GM18499 (cell line): ENCODE data around the gene SNRNP70.

Experiments
- ATAC-seq: cut with Tn5 transposase; IDR thresholded peaks from one replicate; pipeline ENCODE4 v1.9.1; 2021; ENCODE audit warnings: moderate number of reproducible peaks; ENCODE audit not compliant: insufficient read depth, unreplicated experiment

Gene SNRNP70

GRCh38 chr19:49097453-49098288, 12.4 kb downstream of the SNRNP70 start:
- no peak for ATAC-seq

- no peak for ATAC-seq
These were observed 13.5 kb downstream of the SNRNP70 start for GRCh38 chr19:49098795-49099194.

- no peak for ATAC-seq
These were observed 15.9 kb downstream of the SNRNP70 start for GRCh38 chr19:49101160-49101559.

- ATAC-seq = no peak
These were observed 17.1 kb downstream of the SNRNP70 start for GRCh38 chr19:49102303-49102702.

GRCh38 chr19:49103331-49104085, 18.3 kb downstream of the SNRNP70 start:
- ATAC-seq = no peak

GRCh38 chr19:49104229-49104864, 19.1 kb downstream of the SNRNP70 start:
- no peak for ATAC-seq

GRCh38 chr19:49106648-49107135, 21.4 kb downstream of the SNRNP70 start:
- no peak for ATAC-seq

GRCh38 chr19:49107625-49108459, 22.6 kb downstream of the SNRNP70 start:
- no peak for ATAC-seq

DNA sequence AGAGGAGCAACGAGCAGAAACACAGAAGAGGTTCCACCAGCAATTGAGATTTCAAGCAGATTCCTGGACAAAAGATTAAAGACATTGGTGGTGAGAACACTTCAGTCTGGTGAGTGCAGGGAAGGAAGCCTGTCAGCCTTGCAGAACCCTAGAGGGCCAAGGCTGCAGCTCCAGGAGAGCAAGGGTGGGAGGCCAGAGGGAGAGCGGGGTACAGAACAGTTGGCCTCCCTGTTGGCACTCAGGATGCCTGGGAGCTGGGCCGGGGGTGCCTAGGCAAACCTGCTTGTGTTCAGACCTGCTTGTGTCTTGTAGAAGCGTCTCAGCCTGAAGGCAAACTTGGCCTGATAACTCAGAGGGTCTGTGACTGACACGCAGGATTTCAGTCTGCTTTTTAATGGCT, 23.8 kb downstream of the SNRNP70 start:
- ATAC-seq = no peak

GRCh38 chr19:49109569-49110233, 24.4 kb downstream of the SNRNP70 start:
- ATAC-seq = no peak

DNA sequence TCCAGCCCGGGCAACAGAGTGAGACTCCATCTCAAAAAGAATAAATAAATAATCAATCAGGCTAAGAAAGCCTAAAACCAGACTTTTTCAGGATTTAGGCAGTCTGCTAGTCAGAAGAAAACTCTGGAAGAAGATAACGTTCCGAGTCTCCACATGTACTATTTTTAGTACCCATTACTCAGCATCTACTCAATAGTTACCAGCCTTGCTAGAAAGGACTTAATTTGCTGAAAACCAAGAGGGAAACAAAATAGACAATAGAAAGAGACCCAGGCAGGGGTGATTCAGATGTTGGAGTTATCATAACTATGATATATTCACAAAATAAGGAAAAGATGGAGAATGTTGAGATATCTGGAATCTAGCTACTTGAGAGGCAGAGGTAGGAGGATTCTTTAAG, 25.3 kb downstream of the SNRNP70 start:
- no peak for ATAC-seq

DNA sequence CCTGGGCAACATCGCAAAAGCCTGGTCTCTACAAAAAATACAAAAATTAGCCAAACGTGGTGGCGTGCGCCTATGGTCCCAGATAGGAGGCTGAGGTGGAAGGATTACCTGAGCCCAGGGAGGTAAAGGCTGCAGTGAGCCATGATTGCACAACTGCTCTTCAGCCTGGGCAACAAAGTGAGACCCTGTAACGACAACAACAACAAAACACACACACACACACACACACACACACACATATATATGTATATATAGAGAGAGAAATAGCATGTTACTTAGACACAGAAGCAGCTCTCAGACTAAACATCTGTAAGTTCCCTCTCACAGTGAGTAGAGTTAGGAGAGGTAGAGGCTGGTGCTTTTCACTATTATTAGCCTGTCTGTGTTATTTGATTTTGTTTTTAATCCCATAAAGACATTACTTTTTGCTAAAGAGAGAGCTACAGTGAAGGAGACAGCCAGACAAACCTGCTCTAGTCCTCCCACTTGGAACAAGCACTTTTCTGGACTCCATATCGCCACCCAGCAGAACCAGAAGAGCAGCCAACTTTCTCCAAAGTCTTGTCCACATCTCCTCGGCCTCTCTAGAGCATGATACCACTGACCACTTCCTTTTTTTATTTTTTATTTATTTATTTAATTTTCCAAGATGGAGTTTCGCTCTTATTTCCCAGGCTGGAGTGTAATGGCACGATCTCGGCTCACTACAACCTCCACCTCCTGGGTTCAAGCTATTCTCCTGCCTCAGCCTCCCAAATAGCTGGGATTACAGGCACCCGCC, 26.2 kb downstream of the SNRNP70 start:
- no peak for ATAC-seq

- ATAC-seq = no peak
These were observed 28.7 kb downstream of the SNRNP70 start, which contains the start of gene LIN7B for GRCh38 chr19:49113762-49114629. LIN7B (plus strand) TSS chr19:49114370; CDS start chr19:49114405, 35 bp downstream.

GRCh38 chr19:49114630-49115363, 29.5 kb downstream of the SNRNP70 start:
- no peak for ATAC-seq

DNA sequence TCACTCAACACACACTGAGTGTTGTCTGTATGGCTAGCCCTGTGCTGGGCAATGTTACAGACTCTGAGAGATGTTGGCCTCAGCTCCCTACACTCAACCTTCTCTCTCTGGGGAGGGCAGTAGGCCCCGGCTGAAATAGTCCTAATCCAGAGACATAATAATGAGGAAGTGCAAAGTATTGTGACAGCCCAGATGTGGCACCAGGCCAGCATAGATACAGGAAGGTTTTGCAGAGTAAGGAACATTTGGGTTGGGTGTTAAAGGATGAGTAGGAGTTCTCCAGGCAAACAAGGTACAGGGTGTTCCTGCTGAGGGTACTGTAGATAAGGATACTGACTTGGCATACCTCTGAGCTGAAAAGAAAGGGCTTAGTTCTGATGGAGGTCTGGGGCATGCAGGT, 31.3 kb downstream of the SNRNP70 start:
- ATAC-seq = no peak

- no peak for ATAC-seq
These were observed 32.7 kb downstream of the SNRNP70 start for GRCh38 chr19:49117677-49118564.
